ENCODE data around the gene RAB11A.

RAB11A gene

DNA sequence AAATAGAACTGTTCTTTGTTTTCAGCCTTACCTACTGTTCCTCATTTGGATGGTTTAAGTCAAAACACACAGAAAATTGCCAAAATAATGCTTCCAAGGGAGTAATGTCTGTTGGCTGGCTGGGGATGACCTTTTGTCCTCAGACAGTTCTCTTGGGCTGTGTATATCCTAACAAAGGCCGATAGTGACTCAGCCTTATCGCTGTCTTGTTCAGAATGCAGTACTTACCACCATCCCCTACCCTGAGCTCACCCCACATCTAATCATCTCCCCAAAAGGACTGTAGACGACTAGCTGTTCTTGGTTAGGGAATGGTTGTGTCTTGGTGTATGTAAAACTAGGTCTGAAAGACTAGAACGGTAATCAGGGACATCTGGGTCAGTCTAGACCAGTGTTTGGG, 35.0 kb downstream of the RAB11A start:
- Histone ChIP-seq H3K4me3 (no peak overlapping the region), H3K27ac (no peak overlapping the region), H3K36me3 (peaks cover 14 to 67% (median 65%) of the 10 kb centered on the region in 3 donors), H3K4me1 (no peaks in the 10 kb centered on the region), H3K9me3 (no peaks in the 10 kb centered on the region), H3K27me3 (no peaks in the 10 kb centered on the region)
- TF ChIP-seq, protein P1, sequence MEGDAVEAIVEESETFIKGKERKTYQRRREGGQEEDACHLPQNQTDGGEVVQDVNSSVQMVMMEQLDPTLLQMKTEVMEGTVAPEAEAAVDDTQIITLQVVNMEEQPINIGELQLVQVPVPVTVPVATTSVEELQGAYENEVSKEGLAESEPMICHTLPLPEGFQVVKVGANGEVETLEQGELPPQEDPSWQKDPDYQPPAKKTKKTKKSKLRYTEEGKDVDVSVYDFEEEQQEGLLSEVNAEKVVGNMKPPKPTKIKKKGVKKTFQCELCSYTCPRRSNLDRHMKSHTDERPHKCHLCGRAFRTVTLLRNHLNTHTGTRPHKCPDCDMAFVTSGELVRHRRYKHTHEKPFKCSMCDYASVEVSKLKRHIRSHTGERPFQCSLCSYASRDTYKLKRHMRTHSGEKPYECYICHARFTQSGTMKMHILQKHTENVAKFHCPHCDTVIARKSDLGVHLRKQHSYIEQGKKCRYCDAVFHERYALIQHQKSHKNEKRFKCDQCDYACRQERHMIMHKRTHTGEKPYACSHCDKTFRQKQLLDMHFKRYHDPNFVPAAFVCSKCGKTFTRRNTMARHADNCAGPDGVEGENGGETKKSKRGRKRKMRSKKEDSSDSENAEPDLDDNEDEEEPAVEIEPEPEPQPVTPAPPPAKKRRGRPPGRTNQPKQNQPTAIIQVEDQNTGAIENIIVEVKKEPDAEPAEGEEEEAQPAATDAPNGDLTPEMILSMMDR (IDR thresholded peaks at IDR 0.05) = no peak
- intact Hi-C loops (cut with DNase I; ENCODE audit: low total_unique reads) = no loop called here
- no peak for DNase-seq

DNA sequence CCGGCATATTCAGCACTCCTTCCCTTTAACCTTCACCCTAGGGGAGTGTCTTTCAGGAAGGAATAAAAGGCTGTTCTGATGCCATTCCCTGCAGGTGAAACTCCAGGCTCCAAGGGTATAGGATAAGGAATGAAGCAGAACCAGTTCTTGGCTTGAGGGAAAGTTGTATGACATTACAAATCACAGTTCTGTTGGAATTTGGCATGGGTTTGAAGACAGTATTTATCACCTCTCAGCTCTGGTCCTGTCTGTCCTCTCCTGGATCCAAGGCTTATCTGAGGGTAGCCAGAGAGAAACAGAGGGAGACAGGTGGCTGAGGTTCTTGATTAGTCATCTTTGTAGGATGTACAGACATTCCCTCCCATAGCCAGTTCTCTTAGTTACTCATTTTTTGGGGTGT, 37.1 kb downstream of the RAB11A start:
- no peaks in the 10 kb centered on the region for H3K4me1 ChIP-seq
- TF ChIP-seq, protein P1 (IDR thresholded peaks at IDR 0.05) = no peak
- H3K36me3 ChIP-seq = peaks cover 5 to 67% (median 50%) of the 10 kb centered on the region in 3 donors
- DNase-seq = no peak
- no peaks in the 10 kb centered on the region for H3K9me3 ChIP-seq
- H3K27me3 ChIP-seq = no peaks in the 10 kb centered on the region
- H3K27ac ChIP-seq = no peak overlapping the region
- H3K4me3 ChIP-seq = no peak overlapping the region
- intact Hi-C loops (cut with DNase I; ENCODE audit: low total_unique reads) = no loop called here

DNA sequence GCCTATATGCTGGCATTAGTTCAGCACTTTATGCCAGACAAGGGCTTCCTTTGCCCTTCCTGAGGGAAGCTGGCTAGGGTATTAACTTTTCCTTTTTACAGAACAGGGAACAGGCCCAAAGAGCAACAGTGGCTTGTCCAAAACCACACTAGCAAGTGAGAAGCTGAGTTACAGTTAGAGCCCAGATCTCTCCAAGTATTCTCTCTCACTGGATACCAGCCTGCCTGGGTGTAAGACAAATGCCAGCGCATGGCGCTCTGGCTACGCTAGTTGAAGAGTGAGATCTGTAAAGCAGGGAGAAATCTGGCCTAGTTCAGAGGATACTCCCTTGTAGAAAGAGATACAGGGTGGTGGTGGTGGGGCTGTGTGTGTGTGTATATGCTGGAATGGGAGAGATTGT, 38.4 kb downstream of the RAB11A start:
- no peak overlapping the region for H3K27ac ChIP-seq
- no peaks in the 10 kb centered on the region for H3K4me1 ChIP-seq
- TF ChIP-seq, protein P1 (IDR thresholded peaks at IDR 0.05) = no peak
- no peak overlapping the region for H3K4me3 ChIP-seq
- no peak for DNase-seq
- intact Hi-C loops (cut with DNase I; ENCODE audit: low total_unique reads) = no loop called here
- peaks cover 5 to 76% (median 44%) of the 10 kb centered on the region in 3 donors for H3K36me3 ChIP-seq
- H3K9me3 ChIP-seq = no peaks in the 10 kb centered on the region
- no peaks in the 10 kb centered on the region for H3K27me3 ChIP-seq

DNA sequence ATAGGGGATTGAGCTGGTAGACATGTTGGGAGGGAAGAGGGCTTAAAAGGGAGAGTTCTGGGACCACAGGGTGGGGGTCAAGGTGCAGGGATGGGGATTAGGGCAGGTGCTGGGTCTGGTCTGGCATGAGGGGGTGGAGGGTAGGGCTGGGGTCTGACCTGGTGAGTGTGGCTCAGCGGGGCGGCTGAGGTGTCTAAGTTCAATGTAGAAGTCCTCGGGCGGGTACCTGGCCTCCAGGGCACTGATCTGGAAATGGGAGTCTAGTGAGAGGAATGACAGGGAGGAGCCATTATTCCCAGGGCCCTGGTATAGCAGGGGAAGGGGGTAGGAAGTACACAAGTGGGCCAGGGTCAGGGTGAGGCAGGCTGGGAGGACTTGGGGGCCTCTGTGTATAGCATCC, 39.6 kb downstream of the RAB11A start:
- TF ChIP-seq, protein P1 (IDR thresholded peaks at IDR 0.05) = no peak
- no peaks in the 10 kb centered on the region for H3K9me3 ChIP-seq
- no peak overlapping the region for H3K27ac ChIP-seq
- peaks cover 5 to 73% (median 41%) of the 10 kb centered on the region in 3 donors for H3K36me3 ChIP-seq
- no peak overlapping the region for H3K4me3 ChIP-seq
- intact Hi-C loops (cut with DNase I; ENCODE audit: low total_unique reads) = no loop called here
- H3K27me3 ChIP-seq = no peaks in the 10 kb centered on the region
- DNase-seq = no peak
- H3K4me1 ChIP-seq = no peaks in the 10 kb centered on the region

DNA sequence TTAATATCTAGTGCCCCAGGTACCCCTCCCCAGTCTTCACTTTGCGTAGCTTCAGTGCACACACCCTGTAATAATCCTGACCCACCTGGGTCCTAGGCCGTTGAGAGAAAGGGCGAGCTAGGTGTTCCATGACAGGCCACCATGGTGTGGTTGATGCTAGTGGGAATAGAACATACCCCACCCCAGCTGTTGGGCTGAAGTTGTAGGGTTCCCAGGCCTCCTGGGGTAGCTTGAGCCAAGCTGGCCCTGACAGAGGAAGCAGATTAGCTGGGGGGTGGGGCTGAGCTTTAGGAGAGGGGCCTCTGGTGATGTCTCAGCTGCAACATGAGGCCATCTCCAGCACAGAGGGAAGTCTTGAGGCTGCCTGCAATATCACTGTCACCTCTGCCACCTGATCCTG, 40.5 kb downstream of the RAB11A start:
- H3K27ac ChIP-seq = no peak overlapping the region
- H3K36me3 ChIP-seq = peaks cover 5 to 66% (median 32%) of the 10 kb centered on the region in 3 donors
- no peaks in the 10 kb centered on the region for H3K4me1 ChIP-seq
- no peaks in the 10 kb centered on the region for H3K27me3 ChIP-seq
- no peak overlapping the region for H3K4me3 ChIP-seq
- TF ChIP-seq, protein P1 (IDR thresholded peaks at IDR 0.05) = no peak
- intact Hi-C loops (cut with DNase I; ENCODE audit: low total_unique reads) = loop anchor here (10.0 kb wide), 1 partner anchor 355 kb away; no protein-coding TSS in a partner anchor
- H3K9me3 ChIP-seq = no peaks in the 10 kb centered on the region
- no peak for DNase-seq

DNA sequence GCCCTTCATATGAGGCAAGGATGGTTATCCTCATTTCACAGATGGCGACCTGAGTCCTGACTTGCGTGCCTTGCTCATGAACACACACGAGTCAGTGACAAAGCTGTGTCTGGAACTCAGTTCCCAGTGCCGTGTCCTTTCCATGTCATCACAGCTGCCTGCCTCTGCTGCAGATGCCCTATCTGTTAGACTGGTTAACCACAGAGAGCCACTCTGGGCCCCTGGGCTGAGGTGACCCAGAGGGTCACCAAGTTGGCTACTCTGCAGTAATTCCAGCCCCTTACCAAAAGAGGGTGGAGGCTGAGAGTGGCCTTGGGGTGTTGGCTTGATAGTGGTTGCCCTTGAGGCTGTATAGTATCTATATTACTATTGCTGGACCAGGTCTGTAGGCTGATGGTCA, 41.0 kb downstream of the RAB11A start:
- Histone ChIP-seq H3K9me3 (no peaks in the 10 kb centered on the region), H3K36me3 (peaks cover 5 to 61% (median 27%) of the 10 kb centered on the region in 3 donors), H3K27me3 (no peaks in the 10 kb centered on the region), H3K27ac (no peak overlapping the region), H3K4me3 (no peak overlapping the region), H3K4me1 (no peaks in the 10 kb centered on the region)
- TF ChIP-seq, protein P1 (IDR thresholded peaks at IDR 0.05) = no peak
- DNase-seq = no peak
- intact Hi-C loops (cut with DNase I; ENCODE audit: low total_unique reads) = loop anchor here (10.0 kb wide), 1 partner anchor 354 kb away; no protein-coding TSS in a partner anchor

Data from tibial artery (tissue), 4 donors.